Measurements from ENCODE around the gene DAGLA. TPM values are rescaled to one million over a fixed set of nuclear protein-coding genes. Genes with fewer than 3 reads are reported as not detected.
"Not testable (repeated sequence)": the region's sequence is repeated elsewhere in the genome, so short reads cannot be mapped to it uniquely, and the experiment has no call there.

DAGLA gene
- total RNA-seq, 1 donor, result 3.6 TPM

DNA sequence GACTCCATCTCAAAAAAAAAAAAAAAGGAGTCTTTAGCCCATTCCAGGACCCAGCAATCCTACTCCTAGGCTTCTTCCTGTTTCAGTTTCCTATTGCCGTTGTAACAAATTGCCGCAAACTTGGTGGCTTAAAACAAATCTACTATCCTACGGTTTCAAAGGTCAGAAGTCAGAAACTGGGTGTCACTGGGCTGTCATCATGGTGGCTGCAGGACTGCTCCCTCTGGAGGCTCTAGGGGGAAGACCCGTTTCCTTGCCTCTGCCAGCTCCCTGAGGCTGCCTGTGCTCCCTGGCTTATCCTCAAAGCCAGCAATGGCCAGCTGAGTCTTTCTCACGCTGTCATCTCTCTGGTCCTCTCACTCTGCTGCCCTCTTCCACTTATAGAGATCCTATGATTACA is 8.7 kb upstream of the DAGLA start:
- H3K27ac ChIP-seq (ENCODE audit: low read depth, low read length), result no peak overlapping the region
- TF ChIP-seq, protein P1, sequence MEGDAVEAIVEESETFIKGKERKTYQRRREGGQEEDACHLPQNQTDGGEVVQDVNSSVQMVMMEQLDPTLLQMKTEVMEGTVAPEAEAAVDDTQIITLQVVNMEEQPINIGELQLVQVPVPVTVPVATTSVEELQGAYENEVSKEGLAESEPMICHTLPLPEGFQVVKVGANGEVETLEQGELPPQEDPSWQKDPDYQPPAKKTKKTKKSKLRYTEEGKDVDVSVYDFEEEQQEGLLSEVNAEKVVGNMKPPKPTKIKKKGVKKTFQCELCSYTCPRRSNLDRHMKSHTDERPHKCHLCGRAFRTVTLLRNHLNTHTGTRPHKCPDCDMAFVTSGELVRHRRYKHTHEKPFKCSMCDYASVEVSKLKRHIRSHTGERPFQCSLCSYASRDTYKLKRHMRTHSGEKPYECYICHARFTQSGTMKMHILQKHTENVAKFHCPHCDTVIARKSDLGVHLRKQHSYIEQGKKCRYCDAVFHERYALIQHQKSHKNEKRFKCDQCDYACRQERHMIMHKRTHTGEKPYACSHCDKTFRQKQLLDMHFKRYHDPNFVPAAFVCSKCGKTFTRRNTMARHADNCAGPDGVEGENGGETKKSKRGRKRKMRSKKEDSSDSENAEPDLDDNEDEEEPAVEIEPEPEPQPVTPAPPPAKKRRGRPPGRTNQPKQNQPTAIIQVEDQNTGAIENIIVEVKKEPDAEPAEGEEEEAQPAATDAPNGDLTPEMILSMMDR (IDR thresholded peaks at IDR 0.05; ENCODE audit: extremely low read depth, low read depth, low read length), result peak; percentile 41
- no peak for DNase-seq (ENCODE audit: insufficient read length, low spot score, missing footprints)
- H3K4me3 ChIP-seq (ENCODE audit: insufficient read depth, low read length), result no peak overlapping the region
- no peaks in the 10 kb centered on the region for H3K36me3 ChIP-seq (ENCODE audit: insufficient read depth, low read length)
- no peak overlapping the region for H3K4me2 ChIP-seq (ENCODE audit: insufficient read depth, low read length)
- no peaks in the 10 kb centered on the region for H4K20me1 ChIP-seq (ENCODE audit: insufficient read depth, low read length)
- H3K79me2 ChIP-seq (ENCODE audit: insufficient read depth, low read length), result no peaks in the 10 kb centered on the region
- no peak overlapping the region for H2AFZ ChIP-seq (ENCODE audit: low read length)
- no peaks in the 10 kb centered on the region for H3K4me1 ChIP-seq (ENCODE audit: insufficient read depth, low read length)
- peaks cover 39% of the 10 kb centered on the region for H3K27me3 ChIP-seq (ENCODE audit: insufficient read depth, low read length)
- H3K9me3 ChIP-seq (ENCODE audit: low read depth, low read length), result no peaks in the 10 kb centered on the region

DNA sequence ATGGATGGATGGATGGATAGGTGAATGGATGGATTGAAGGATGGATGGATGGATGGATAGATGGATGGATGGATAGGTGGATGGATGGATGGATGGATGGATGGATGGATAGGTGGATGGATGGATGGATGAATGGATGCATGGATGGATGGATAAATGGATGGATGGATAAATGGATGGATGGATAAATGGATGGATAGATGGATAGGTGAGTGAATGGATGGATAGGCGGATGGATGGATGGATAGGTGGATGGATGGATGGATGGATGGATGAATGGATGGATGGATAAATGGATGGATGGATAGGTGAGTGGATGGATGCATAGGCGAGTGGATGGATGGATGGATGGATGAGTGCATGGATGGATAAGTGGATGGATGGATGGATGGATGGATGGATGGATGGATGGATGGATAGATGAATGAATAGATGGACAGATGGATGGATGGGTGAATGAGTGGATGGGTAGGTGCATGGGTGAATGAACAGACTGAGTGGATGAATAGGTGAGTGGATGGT is 6.2 kb upstream of the DAGLA start:
- not testable (repeated sequence) for H3K27ac ChIP-seq (ENCODE audit: low read depth, low read length); DNase-seq (ENCODE audit: insufficient read length, low spot score, missing footprints); H3K36me3 ChIP-seq (ENCODE audit: insufficient read depth, low read length); H2AFZ ChIP-seq (ENCODE audit: low read length); H3K4me3 ChIP-seq (ENCODE audit: insufficient read depth, low read length); H4K20me1 ChIP-seq (ENCODE audit: insufficient read depth, low read length); H3K4me2 ChIP-seq (ENCODE audit: insufficient read depth, low read length); H3K9me3 ChIP-seq (ENCODE audit: low read depth, low read length); H3K79me2 ChIP-seq (ENCODE audit: insufficient read depth, low read length); H3K4me1 ChIP-seq (ENCODE audit: insufficient read depth, low read length)
- H3K27me3 ChIP-seq (ENCODE audit: insufficient read depth, low read length), result peaks cover 41% of the 10 kb centered on the region

DNA sequence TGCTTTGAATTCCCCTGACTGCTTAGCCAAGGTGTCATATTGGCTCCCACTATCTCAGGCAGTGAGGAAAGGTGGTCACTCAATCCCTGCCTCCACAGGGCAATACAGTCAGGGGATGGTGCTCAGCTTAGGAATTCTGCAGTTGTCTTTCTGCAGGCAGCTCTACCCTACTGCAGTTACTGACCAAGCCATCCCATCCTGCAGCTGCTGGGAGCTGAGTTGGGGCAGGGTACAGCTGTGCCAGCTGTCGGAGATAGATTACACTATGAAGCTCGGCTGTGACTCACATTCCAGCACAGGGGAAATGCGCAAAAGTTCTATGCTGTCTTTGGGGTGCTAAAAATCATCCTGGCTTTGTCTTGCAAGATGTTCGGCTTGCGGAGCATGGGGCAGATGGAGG is 4.4 kb upstream of the DAGLA start:
- Histone ChIP-seq H3K4me1 (ENCODE audit: insufficient read depth, low read length) (peaks cover 4% of the 10 kb centered on the region), H3K36me3 (ENCODE audit: insufficient read depth, low read length) (no peaks in the 10 kb centered on the region), H3K27me3 (ENCODE audit: insufficient read depth, low read length) (peaks cover 36% of the 10 kb centered on the region), H4K20me1 (ENCODE audit: insufficient read depth, low read length) (no peaks in the 10 kb centered on the region), H3K27ac (ENCODE audit: low read depth, low read length) (no peak overlapping the region), H3K4me3 (ENCODE audit: insufficient read depth, low read length) (no peak overlapping the region), H3K79me2 (ENCODE audit: insufficient read depth, low read length) (peaks cover 4% of the 10 kb centered on the region), H3K4me2 (ENCODE audit: insufficient read depth, low read length) (no peak overlapping the region), H2AFZ (ENCODE audit: low read length) (no peak overlapping the region), H3K9me3 (ENCODE audit: low read depth, low read length) (no peaks in the 10 kb centered on the region)
- TF ChIP-seq, protein P1 (IDR thresholded peaks at IDR 0.05; ENCODE audit: extremely low read depth, low read depth, low read length), result no peak
- DNase-seq (ENCODE audit: insufficient read length, low spot score, missing footprints), result no peak

DNA sequence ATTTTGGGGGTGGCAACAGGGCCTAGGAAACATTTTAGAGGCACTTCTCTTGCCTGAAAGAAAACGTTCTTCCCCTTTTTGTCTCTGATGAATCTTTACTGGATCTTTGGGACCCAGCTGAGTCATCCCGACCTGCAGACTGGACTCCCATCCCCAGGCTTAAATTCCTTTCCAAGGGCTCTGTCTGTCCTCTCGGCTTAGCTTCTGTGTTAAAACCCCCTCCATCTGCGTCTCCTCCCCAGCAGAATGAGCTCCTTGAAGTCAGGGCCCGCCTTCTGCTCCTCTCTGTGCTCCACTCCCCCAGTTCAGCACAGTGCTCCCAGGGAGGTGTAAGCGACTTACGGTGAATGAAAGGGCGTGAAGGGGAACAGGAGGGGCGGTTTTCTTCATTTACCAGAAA is 895 bp upstream of the DAGLA start:
- Histone ChIP-seq H3K27ac (ENCODE audit: low read depth, low read length) (no peak overlapping the region), H2AFZ (ENCODE audit: low read length) (no peak overlapping the region), H3K4me3 (ENCODE audit: insufficient read depth, low read length) (no peak overlapping the region), H3K4me1 (ENCODE audit: insufficient read depth, low read length) (peaks cover 31% of the 10 kb centered on the region), H3K79me2 (ENCODE audit: insufficient read depth, low read length) (peaks cover 26% of the 10 kb centered on the region), H3K36me3 (ENCODE audit: insufficient read depth, low read length) (no peaks in the 10 kb centered on the region), H3K9me3 (ENCODE audit: low read depth, low read length) (no peaks in the 10 kb centered on the region), H3K4me2 (ENCODE audit: insufficient read depth, low read length) (no peak overlapping the region), H4K20me1 (ENCODE audit: insufficient read depth, low read length) (peaks cover 17% of the 10 kb centered on the region), H3K27me3 (ENCODE audit: insufficient read depth, low read length) (peaks cover 31% of the 10 kb centered on the region)
- peak; percentile 83 for DNase-seq (ENCODE audit: insufficient read length, low spot score, missing footprints)
- TF ChIP-seq, protein P1 (IDR thresholded peaks at IDR 0.05; ENCODE audit: extremely low read depth, low read depth, low read length), result no peak

Measured in osteoblast (primary cell).